H1 (cell line): ENCODE measurements around the gene AIFM3. TPM values are rescaled to one million over a fixed set of nuclear protein-coding genes. Genes with fewer than 3 reads are reported as not detected.

ENCODE experiments used
- CTCF ChIA-PET: fragments of 300-600 bp; sonication (Branson Sonifier 250); formaldehyde crosslinking; loops from one replicate; lab custom pipeline; 2021; ENCODE audit not compliant: partially characterized antibody; lab: Charles Lee
- POLR2A ChIA-PET: fragments of 300-600 bp; sonication (Branson Sonifier 250); formaldehyde crosslinking; loops from one replicate; lab custom pipeline; 2021; ENCODE audit warnings: inconsistent platforms; ENCODE audit not compliant: partially characterized antibody; lab: Charles Lee
- DNase-seq, 2 experiments: peaks; one replicate each; pipeline versions ENCODE4 v3.0.0 to v3.0.0-alpha.2; 2010 to 2022; ENCODE audit warnings: low spot score in 2 of 2, low read depth in 1 of 2, mixed read lengths in 1 of 2
- FAIRE-seq: peaks from 2 replicates; lab custom pipeline; 2011; peaks lifted over from hg19 to GRCh38; lab: Jason Lieb, UNC
- H2AFZ ChIP-seq: 2 replicates; pipeline ENCODE4 v1.8.1; 2012; ENCODE audit warnings: low read length, inconsistent platforms
- H2AK5ac ChIP-seq: 2 replicates; pipeline ENCODE4 v1.6.1; 2013; ENCODE audit warnings: low read depth, low read length
- H2BK120ac ChIP-seq: replicated peaks from 2 replicates; pipeline ENCODE3; 2013; ENCODE audit warnings: low read depth, low read length, inconsistent platforms
- H2BK12ac ChIP-seq: 2 replicates; pipeline ENCODE4 v1.6.1; 2013; ENCODE audit warnings: low read depth, low read length
- H2BK15ac ChIP-seq: 2 replicates; pipeline ENCODE4 v1.6.1; 2013; ENCODE audit warnings: low read length
- H2BK20ac ChIP-seq: 2 replicates; pipeline ENCODE4 v1.6.1; 2013; ENCODE audit warnings: low read length
- H2BK5ac ChIP-seq: 2 replicates; pipeline ENCODE4 v1.6.1; 2013; ENCODE audit warnings: low read depth, low read length
- H3K14ac ChIP-seq: 2 replicates; pipeline ENCODE4 v1.6.1; 2013; ENCODE audit warnings: inconsistent platforms; ENCODE audit not compliant: insufficient read length
- H3K18ac ChIP-seq: 2 replicates; pipeline ENCODE4 v1.6.1; 2013; ENCODE audit warnings: low read length; ENCODE audit errors: extremely low read depth
- H3K23ac ChIP-seq: 2 replicates; pipeline ENCODE4 v1.6.1; 2013; ENCODE audit warnings: inconsistent platforms; ENCODE audit not compliant: insufficient read length
- H3K23me2 ChIP-seq: 2 replicates; pipeline ENCODE4 v1.6.1; 2013; ENCODE audit warnings: low read depth, low read length
- H3K27ac ChIP-seq: 2 replicates; pipeline ENCODE4 v1.6.1; 2011; ENCODE audit warnings: low read depth, low read length, inconsistent platforms
- H3K27me3 ChIP-seq, 4 experiments: replicated peaks in 1 of 4; 1 replicate in 1 of 4; 2 replicates in 3 of 4; pipeline versions ENCODE4 v1.6.1 to v1.8.1; 2011 to 2013; ENCODE audit warnings: low read length in 3 of 4, mild to moderate bottlenecking in 3 of 4, inconsistent platforms in 2 of 4, mixed read lengths in 2 of 4, moderate library complexity in 1 of 4; ENCODE audit not compliant: control insufficient read depth in 3 of 4, insufficient read depth in 3 of 4; ENCODE audit errors: extremely low read depth in 1 of 4
- H3K36me3 ChIP-seq, 4 experiments: 2 replicates each; pipeline versions ENCODE4 v1.6.1 to v1.8.1; 2011 to 2013; ENCODE audit warnings: mild to moderate bottlenecking in 4 of 4, low read length in 3 of 4, moderate library complexity in 2 of 4, control low read depth in 1 of 4, inconsistent platforms in 1 of 4; ENCODE audit not compliant: insufficient read depth in 4 of 4, control insufficient read depth in 2 of 4
- H3K4ac ChIP-seq: replicated peaks from 2 replicates; pipeline ENCODE3; 2013; ENCODE audit warnings: low read length, low read depth, mixed read lengths, inconsistent platforms; ENCODE audit not compliant: insufficient read length
- H3K4me1 ChIP-seq, 4 experiments: replicated peaks in 1 of 4; 1 replicate in 1 of 4; 2 replicates in 3 of 4; pipeline versions ENCODE4 v1.6.1 to v1.8.1; 2011 to 2013; ENCODE audit warnings: low read length in 3 of 4, inconsistent platforms in 2 of 4, mixed read lengths in 1 of 4; ENCODE audit not compliant: insufficient read depth in 4 of 4, control insufficient read depth in 3 of 4
- H3K4me2 ChIP-seq, 2 experiments: 2 replicates each; pipeline versions ENCODE4 v1.6.1 to v1.8.1; 2011 to 2013; ENCODE audit warnings: low read depth in 2 of 2, low read length in 2 of 2, control low read depth in 1 of 2, inconsistent platforms in 1 of 2, mild to moderate bottlenecking in 1 of 2; ENCODE audit not compliant: insufficient read depth in 1 of 2
- H3K4me3 ChIP-seq, 4 experiments: fragments of 200-600, 300-600 bp in 1 of 4; sonication (generic), shearing (Covaris generic), sonication (Bioruptor Twin) in 1 of 4; 2 replicates each; pipeline versions ENCODE4 v1.5.1 to v1.8.1; 2011 to 2016; ENCODE audit warnings: low read length in 4 of 4, low read depth in 3 of 4, control low read depth in 2 of 4, inconsistent platforms in 2 of 4, mild to moderate bottlenecking in 2 of 4, mixed read lengths in 1 of 4, moderate library complexity in 1 of 4; ENCODE audit not compliant: insufficient read depth in 2 of 4; ENCODE audit errors: extremely low read depth in 1 of 4
- H3K56ac ChIP-seq: replicated peaks from 2 replicates; pipeline ENCODE3; 2013; ENCODE audit warnings: low read depth, mild to moderate bottlenecking, mixed read lengths, low read length, inconsistent platforms; ENCODE audit not compliant: insufficient read length
- H3K79me1 ChIP-seq: 2 replicates; pipeline ENCODE4 v1.6.1; 2013; ENCODE audit warnings: low read depth, low read length, control low read depth
- H3K79me2 ChIP-seq, 2 experiments: 2 replicates each; pipeline versions ENCODE4 v1.6.1 to v1.8.1; 2012 to 2013; ENCODE audit warnings: low read length in 2 of 2, mild to moderate bottlenecking in 2 of 2, inconsistent platforms in 1 of 2; ENCODE audit not compliant: insufficient read depth in 2 of 2, control insufficient read depth in 1 of 2
- H3K9ac ChIP-seq, 4 experiments: replicated peaks in 1 of 4; 1 replicate in 1 of 4; 2 replicates in 3 of 4; pipeline versions ENCODE4 v1.6.1 to v1.8.1; 2011 to 2013; ENCODE audit warnings: low read depth in 3 of 4, low read length in 3 of 4, control low read depth in 2 of 4, mild to moderate bottlenecking in 2 of 4, moderate library complexity in 2 of 4, inconsistent platforms in 1 of 4; ENCODE audit errors: extremely low read depth in 1 of 4
- H3K9me3 ChIP-seq, 2 experiments: 2 replicates each; pipeline versions ENCODE4 v1.6.1 to v1.8.1; 2012 to 2013; ENCODE audit warnings: mild to moderate bottlenecking in 2 of 2, moderate library complexity in 2 of 2, control low read depth in 1 of 2, inconsistent platforms in 1 of 2, low read depth in 1 of 2, low read length in 1 of 2, mixed read lengths in 1 of 2; ENCODE audit not compliant: insufficient read depth in 2 of 2
- H4K20me1 ChIP-seq, 2 experiments: replicated peaks in 1 of 2; 2 replicates each; pipeline versions ENCODE3 to v1.8.1; 2011 to 2013; ENCODE audit warnings: inconsistent platforms in 2 of 2, low read length in 2 of 2, mild to moderate bottlenecking in 1 of 2; ENCODE audit not compliant: insufficient read depth in 2 of 2, control insufficient read depth in 1 of 2
- H4K5ac ChIP-seq: 2 replicates; pipeline ENCODE4 v1.6.1; 2013; ENCODE audit warnings: low read length, low read depth, mixed read lengths, inconsistent platforms; ENCODE audit not compliant: insufficient read length
- H4K8ac ChIP-seq: 2 replicates; pipeline ENCODE4 v1.8.0; 2013; ENCODE audit warnings: mild to moderate bottlenecking, moderate library complexity, low read length, inconsistent platforms; ENCODE audit not compliant: insufficient read depth; ENCODE audit errors: extremely low read depth
- H4K91ac ChIP-seq: replicated peaks from 2 replicates; pipeline ENCODE3; 2013; ENCODE audit warnings: low read length, mixed read lengths, inconsistent platforms; ENCODE audit not compliant: insufficient read length
- CHD1 ChIP-seq: IDR thresholded peaks from 2 replicates; pipeline ENCODE4 v1.6.1; 2012; ENCODE audit warnings: low read depth, low read length, improper control_type of control experiment
- WGBS, 2 experiments: shearing (Covaris generic) in 1 of 2; methylation state at CpG; one replicate each; pipeline versions ENCODE4 v1.1.6 to v1.1.7; 2013 to 2015; ENCODE audit warnings: low lambda C conversion rate in 2 of 2, mixed read lengths in 2 of 2, inconsistent platforms in 1 of 2, low coverage in 1 of 2, missing lambda C conversion rate in 1 of 2; ENCODE audit not compliant: insufficient replicate concordance in 2 of 2, insufficient coverage in 1 of 2, insufficient read length in 1 of 2; ENCODE audit errors: extremely low coverage in 1 of 2, missing lambda C conversion rate in 1 of 2; 5-methylcytosine and 5-hydroxymethylcytosine counted together
- polyA plus RNA-seq, 7 experiments: library from polyadenylated mRNA; depleted of rRNA in 3 of 7; stranded (reverse) in 5 of 7; unstranded in 2 of 7; fragments of >200 nt in 5 of 7; fragments of 200-250 nt in 2 of 7; gene quantifications; 1 replicate in 5 of 7; 2 replicates in 1 of 7; 4 replicates in 1 of 7; pipeline versions ENCODE4 v1.2.1 to v1.2.3, GENCODE V29; 2011 to 2013; ENCODE audit warnings: missing spikeins in 2 of 7, mixed read lengths in 2 of 7
- total RNA-seq: library from RNA; stranded (reverse); fragmentation: NEBNext Ultra II Directional; extraction: Animal tissue kit (Norgen Biotek cat#: 25700); gene quantifications from 2 replicates; pipeline ENCODE4 v1.2.1, GENCODE V29; 2021

The AIFM3 gene
- total and polyA plus RNA-seq, 2 of the 8 experiments (the other 6 are each of a cell fraction or from before 2014, with no cell fraction given), result 0.86 to 1.4 TPM

DNA sequence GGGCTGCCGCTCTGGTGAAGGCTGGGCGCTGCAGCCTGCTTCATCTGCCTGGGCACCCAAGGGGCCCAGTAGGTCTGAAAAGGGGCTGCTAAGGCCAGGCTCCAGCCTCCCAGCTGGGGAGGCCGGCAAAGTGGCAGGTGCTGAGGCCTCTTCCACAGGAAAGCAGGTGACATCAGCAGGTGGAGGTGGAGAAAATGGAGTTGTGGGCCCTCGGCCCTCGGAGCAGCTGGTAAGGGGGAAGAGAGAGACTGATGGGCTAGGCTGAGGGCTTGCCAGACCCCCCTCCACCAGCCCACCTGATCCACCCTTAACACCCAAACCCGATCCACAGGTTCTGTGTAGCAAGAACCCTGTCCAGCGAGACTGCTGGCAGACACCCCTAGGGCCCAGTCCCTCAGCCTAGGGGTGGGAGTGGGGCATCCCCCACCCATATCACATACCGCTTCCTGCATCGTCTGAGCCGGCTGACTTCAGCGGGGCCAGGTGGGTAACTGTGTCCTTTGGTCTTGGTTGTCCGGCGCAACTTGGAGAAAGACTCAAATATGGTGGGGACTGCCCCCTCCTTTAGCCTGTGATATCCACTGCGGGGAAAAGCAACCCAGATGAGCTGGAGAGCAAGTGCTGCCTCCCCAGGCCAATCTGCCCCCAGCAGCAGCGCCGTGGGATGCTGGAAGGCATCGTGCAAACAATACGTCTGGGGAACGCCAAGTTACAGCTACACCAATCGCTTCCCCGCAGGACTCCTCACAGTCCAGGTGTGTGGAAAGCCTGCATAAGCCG lies 33.3 kb downstream of the AIFM3 start:
- FAIRE-seq, result no peak
- 90% methylated on average over 18 of the region's 22 CpGs; no CpG with 5 or more reads in 1 of the 2 experiments for WGBS, 2 experiments
- no peak for TF ChIP-seq CHD1

More for the DNA sequence above, 33.3 kb downstream of the AIFM3 start:
- Histone ChIP-seq H4K5ac (no peak overlapping the region), H3K4me3 (peak overlapping the region in 3 of 4 experiments; percentile 82 to 99 (median 84); a peak in 7 of 8 replicates), H2BK120ac (no peak overlapping the region), H2AFZ (no peak overlapping the region), H3K79me1 (peaks cover 2% of the 10 kb centered on the region; the same call in 1 of the 2 replicates), H4K91ac (no peak overlapping the region), H3K14ac (no peak overlapping the region), H2AK5ac (no peak overlapping the region), H2BK12ac (no peak overlapping the region), H3K27ac (no peak overlapping the region), H3K18ac (no peak overlapping the region), H2BK20ac (no peak overlapping the region), H3K4ac (no peak overlapping the region), H3K23me2 (peaks cover 12% of the 10 kb centered on the region; the same call in 1 of the 2 replicates), H4K20me1 (peaks cover 6 to 12% of the 10 kb centered on the region in 2 experiments), H3K36me3 (peaks cover 2 to 7% (median 4%) of the 10 kb centered on the region in 4 experiments; a peak in 5 of 8 replicates), H3K27me3 (no peaks in the 10 kb centered on the region), H3K9ac (peak overlapping the region in 2 of 4 experiments; percentile 79 to 84; a peak in 3 of 7 replicates), H2BK5ac (no peak overlapping the region), H4K8ac (peak overlapping the region; percentile 85), H3K23ac (no peak overlapping the region), H3K4me2 (peak overlapping the region; percentile 73 to 82), H3K79me2 (no peaks in the 10 kb centered on the region; a peak in 1 of 4 replicates), H3K56ac (no peak overlapping the region), H2BK15ac (no peak overlapping the region), H3K4me1 (peaks cover 0 to 12% (median 8%) of the 10 kb centered on the region in 4 experiments; a peak in 5 of 7 replicates), H3K9me3 (no peaks in the 10 kb centered on the region)
- DNase-seq, result no peak
- ChIA-PET CTCF (interaction anchor here (0.6 to 3.0 kb wide), 7 partner anchors 10 to 46 kb away, joined by 3 to 13 read pairs (median 3); partner anchors contain the start of genes AIFM3 and LZTR1), POLR2A (interaction anchor here (0.9 to 5.5 kb wide), 8 partner anchors 10 to 115 kb away, joined by 3 to 45 read pairs (median 4); partner anchors contain the start of gene LZTR1)
